Head of caudate nucleus (tissue), 42 donors: ENCODE results near the gene ABCA3.

Experiments used
- DNase-seq, 42 donors: peaks; one replicate each; pipeline versions ENCODE4 v3.0.0 to v3.0.0-alpha.2; 2020 to 2021; ENCODE audit warnings: mixed read lengths in 7 of 42
- intact Hi-C: fragments of 100-400 bp; cut with DNase I; formaldehyde crosslinking; loops from one replicate; pipeline ENCODE4 v1.15.0; 2022

ABCA3 gene

DNA sequence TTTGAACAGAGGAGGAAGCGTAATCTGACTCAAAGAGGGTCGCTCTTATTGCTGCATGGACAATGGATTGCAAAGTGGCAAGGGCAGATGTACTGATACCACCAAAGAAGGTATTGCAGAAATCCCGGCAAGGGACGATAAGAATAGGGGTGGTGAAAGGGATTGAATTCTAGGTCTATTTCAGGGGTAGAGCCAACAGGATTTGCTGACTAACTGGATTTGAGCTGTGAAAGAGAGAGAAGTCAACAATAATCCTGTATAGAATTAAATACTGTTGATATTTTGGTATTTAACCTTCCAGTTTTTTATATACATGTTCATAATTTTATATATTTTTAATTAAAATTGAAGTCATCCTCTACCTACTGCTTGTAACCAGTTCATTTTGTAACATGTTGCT is 19.4 kb upstream of the ABCA3 start:
- intact Hi-C loops, result no loop called here

DNA sequence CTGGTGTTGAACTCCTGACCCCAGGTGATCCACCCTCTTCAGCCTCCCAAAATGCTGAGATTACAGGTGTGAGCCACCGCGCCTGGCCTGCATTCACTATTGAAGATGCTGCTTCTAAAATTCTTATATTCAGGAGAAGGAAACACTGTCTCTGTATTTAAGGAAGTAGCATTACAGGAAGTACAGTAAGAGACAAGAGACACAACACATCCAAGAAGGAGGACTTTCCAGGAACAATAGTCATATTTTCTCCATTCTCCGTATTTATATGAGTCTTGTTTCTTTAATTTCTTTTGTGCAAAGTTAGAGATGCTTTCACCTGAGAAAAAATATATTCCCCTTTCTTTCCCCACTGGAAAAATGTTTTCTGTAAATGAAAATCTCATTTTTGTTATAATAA is 18.3 kb upstream of the ABCA3 start:
- DNase-seq, result no peak
- intact Hi-C loops, result no loop called here

More for the DNA sequence above, 19.4 kb upstream of the ABCA3 start:
- DNase-seq, result no peak

DNA sequence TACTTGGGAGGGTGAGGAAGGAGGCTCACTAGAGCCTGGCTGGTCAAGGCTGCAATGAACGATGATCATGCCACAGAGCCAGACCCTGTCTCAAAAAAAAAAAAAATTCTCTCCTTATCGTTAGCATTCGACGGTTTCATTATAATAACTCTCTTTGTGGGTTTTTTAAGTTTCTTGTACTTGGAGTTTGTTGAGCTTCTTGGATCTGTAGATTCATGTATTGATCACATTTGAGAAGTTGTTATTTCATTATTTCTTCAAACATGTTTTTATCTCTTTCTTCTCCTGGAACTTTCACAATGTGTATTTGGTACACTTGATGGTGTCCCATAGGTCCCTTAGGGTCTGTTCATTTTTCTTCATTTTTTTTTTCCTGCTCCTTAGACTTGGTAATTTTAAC is 16.8 kb upstream of the ABCA3 start:
- intact Hi-C loops, result no loop called here
- DNase-seq, result no peak

DNA sequence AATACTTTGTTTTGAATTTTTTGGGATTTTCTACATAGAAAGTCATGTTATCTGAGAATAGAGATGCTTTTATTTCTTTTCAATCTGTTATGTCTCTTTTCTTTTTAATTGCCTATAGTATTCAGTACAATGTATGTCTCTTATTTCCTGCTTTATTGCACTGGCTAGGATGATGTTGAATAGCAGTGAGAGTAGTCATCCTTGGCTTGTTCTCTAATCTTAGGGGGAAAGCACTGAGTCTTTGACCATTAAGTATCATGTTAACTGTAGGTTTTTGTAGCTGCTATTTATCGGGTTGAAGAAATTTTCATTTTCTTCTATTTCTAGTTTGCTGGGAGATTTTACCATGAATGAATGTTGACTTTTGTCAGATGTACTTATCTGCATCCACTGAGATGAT is 10.0 kb upstream of the ABCA3 start:
- intact Hi-C loops, result no loop called here
- no peak for DNase-seq

DNA sequence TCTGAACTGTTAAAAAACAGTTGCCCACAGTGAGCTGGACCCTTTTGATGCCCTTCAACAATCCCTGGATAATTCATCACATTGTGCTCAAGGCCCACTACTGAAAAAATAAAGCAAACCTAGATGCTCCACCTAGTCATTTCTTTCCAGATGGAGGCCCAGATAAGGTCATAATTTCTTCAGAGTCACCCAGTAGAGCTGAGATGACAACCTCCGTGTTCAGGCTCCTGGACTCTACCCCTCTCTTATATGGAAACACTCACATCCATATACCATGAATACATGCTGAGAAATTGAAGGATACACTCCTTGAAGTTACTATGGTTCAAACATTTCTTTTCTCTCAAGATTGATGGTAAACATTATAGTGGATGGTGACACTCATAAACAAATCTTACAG is 2.7 kb upstream of the ABCA3 start:
- intact Hi-C loops, result loop anchor here (5.0 kb wide), 2 partner anchors 84 to 159 kb away; partner anchors contain the start of gene CCNF
- DNase-seq, result no peak

DNA sequence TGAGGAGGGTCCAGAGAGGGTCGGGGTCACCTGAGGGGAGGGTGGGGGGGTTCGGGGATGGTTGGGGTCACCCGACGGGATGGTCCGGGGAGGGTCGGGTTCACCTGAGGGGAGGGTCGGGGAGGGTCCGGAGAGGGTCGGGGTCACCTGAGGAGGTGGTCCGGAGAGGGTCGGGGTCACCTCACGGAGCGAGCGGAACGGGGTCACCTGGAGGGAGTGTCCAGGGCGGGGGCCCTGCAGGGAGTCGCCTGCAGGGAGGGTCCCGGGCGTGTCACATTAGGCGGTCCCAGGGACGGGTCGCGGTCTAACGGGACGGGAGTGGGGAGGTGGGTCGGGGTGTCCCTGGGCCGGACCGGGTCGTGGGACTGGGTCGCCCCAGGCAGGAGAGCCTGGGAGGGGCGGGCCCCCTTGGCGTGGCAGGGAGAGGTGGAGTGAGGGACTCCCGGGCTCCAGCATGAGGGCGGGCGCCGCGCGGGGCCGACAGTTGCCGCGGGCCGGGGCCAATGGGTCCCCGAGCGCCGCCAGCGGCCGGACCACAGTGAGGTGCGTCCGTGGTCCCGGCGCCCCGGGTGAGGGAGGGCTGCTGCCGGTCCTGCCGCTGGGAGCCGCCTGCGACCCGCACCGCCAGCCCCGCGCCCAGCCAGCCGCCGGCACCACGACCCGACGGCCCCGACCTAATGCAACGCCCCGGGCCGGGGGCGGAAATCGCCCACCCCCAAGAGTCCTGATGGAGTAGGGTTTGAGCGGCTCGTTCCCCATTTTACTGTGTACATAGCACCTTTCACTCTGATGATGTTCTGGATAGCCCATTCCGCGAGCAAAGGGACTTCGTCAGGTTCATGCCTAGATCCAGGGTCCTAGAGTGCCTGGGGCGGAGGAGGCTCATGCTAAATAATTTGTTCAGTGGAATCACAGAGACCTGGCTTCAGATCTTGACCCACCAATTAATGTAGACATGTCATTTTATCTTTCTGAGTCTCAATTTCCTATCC is 1.2 kb upstream of the ABCA3 start:
- intact Hi-C loops, result loop anchor here (5.0 kb wide), 2 partner anchors 86 to 161 kb away; partner anchors contain the start of gene CCNF
- peak in 14 of 42 donors; percentile 7 to 53 (median 24) for DNase-seq

DNA sequence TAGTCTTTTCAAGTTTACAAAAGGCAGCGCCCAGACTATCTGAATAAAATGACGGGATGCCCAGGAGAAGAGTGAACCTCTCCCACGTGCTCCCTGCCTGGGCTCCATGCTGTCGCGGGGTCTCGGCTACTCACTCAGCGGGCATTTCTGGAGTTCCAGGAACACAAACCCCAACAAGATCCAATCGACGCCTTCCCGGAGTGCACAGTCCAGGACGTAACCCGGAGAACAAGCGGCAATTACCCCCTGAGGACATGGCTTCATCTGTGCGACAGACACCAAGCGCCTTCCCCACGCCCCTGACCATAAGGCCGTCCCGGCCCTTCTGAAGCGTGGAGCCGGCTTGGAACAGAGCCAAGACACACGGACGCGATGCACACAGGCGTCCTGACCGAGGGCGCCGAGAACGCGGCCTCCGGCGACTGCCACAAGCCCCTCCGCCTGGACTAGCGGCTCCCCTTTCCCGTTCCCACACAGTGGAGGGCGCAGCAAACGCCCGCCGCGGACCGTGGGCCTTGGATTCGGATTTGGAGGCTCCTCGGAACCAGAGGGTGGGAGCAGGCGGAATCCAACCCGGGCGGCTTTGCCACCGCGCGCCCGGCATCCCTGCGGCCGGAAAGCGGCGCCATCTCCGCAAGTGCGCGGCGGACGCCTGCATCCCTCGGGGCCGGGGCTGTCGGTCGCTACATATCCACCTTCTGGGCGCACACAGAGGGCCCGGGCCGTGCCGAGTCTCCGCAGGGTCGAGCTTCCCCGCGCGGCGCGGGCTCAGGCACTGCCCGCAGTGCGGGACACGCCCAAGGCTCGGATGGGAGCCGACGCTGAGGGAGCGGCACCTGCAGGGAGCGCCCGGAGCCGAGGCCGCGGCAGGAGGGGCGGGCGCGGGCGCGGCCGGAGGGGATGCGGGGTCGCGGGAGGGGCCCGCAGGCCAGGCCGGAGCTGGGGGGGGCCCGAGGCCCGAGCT is 725 bp downstream of the ABCA3 start:
- peak; percentile 16 to 85 (median 62) for DNase-seq
- intact Hi-C loops, result loop anchor here (5.0 kb wide), 2 partner anchors 87 to 162 kb away; partner anchors contain the start of gene CCNF

DNA sequence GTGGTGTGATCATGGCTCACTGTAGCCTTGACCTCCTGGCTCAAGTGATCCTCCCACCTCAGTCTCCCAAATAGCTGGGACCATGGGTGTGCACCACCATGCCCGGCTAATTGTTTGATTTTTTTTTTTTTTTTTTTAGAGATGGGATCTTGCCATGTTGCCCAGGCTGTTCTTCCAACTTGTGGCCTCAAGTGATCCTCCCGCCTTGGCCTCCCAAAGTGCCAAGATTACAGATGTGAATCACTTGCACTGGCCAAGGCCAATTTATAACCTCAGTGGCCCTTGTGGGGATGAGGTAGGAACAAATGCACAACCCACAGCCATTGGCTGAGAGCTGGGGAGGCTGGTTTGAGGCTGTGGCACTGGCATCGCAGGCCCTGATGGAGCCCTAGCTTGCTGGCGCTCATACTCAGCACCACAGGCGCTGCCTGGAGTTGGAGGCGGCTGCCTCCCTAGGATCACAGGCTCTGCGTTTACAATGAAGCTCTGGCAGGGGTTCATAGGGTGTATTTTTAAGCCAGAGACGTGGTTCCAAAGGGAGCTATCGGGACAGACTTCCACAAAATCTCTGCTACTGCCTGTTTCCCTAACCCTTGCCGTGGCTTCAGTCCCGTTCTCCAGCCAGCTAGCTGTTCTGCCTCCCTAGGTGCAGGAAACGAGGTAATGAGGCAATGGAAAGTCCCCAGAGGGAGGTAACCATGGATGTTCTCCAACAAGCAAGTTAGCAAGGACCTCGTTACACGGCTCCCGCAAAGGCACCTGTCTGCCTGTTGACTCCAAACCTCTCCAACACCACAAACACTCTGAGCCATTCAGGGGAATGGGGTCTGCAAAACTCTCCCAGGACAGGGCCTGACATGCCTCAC is 2.9 kb downstream of the ABCA3 start:
- intact Hi-C loops, result no loop called here
- no peak for DNase-seq

DNA sequence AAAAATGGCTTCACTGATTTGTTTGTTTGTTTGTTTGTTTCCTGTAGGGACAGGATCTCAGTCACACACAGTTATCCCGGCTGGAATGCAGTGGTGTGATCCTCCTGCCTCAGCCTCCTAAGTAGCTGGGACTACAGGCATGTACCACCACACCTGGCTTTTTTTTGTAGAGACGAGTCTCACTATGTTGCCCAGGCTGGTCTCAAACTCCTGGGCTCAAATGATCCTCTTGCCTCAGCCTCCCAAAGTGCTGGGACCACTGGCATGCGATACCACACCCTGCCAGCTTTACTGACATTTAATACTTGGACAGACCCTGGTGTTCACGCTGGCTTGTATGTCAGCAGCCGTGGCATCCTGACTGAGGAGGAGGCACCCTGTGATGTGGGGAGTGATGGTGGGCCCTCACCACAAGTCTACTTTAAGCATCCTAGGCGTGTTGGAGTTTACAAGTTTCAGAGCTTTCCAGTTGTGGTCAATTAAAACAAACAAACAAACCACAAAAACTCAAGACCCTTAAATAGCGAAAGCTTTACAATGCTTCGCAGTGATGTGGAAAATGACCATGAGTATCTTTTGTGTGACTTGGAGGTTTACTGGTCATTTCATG is 5.1 kb downstream of the ABCA3 start:
- intact Hi-C loops, result no loop called here
- DNase-seq, result no peak

DNA sequence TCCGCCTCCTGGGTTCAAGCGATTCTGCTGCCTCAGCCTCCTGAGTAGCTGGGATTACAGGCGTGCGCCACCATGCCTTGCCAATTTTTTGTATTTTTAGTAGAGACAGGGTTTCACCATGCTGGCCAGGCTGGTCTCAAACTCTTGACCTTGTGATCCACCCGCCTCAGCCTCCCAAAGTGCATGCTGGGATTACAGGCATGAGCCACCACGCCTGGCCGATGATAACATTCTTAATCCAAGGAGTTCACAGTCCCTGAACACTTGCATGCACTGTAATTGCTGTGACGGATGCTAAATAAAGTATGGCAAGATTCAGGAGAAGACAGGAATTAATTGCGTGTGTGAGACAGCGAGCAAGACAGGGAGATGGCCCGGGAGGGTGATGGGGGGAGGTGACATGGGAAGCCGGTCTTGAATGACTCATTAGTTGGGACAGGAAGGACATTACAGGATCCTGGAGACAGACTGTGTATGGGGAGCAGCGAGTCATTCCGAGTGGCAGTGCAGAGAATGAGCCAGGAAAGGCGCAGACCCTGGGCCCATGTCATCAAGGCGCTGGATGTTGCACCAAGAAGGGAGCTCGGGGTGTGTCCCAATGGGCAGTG is 6.7 kb downstream of the ABCA3 start:
- DNase-seq, result peak in 1 of 42 donors; percentile 15
- intact Hi-C loops, result no loop called here

DNA sequence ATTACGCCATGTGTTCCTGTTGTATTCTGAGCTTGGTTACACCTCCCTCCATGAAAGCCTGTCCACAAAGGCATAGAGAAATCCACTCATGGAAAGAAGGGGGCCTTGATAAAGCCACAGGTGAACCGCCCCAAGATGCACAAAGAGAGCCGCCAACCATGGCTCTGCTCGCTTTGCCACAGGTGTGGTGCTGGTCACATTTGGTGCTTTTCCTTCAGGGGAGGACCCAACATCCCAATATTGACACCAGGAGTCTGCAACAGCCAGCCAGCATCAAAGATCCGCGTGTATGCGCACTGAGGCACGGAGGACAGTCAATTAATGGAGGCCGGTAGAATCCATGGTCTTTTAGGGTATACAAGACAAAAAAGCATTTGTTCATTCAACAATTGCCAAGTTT is 7.3 kb downstream of the ABCA3 start:
- no peak for DNase-seq
- intact Hi-C loops, result no loop called here

DNA sequence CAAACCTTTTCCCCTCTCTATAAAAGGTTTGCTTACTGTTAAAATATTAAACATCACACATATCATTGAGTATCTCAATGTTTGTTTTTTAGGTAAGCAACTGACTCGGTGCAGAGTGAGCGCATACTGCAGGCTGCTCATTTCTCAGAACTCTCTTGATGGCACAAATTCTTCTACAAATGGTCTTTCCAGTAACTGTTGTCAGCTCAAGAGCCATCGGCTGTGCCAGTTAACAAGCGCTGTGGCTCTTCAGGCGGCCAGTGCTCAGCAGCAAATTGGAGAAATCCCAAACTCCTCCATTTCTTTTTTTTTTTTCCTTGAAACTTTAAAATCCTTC is 8.6 kb downstream of the ABCA3 start:
- DNase-seq, result no peak
- intact Hi-C loops, result no loop called here

DNA sequence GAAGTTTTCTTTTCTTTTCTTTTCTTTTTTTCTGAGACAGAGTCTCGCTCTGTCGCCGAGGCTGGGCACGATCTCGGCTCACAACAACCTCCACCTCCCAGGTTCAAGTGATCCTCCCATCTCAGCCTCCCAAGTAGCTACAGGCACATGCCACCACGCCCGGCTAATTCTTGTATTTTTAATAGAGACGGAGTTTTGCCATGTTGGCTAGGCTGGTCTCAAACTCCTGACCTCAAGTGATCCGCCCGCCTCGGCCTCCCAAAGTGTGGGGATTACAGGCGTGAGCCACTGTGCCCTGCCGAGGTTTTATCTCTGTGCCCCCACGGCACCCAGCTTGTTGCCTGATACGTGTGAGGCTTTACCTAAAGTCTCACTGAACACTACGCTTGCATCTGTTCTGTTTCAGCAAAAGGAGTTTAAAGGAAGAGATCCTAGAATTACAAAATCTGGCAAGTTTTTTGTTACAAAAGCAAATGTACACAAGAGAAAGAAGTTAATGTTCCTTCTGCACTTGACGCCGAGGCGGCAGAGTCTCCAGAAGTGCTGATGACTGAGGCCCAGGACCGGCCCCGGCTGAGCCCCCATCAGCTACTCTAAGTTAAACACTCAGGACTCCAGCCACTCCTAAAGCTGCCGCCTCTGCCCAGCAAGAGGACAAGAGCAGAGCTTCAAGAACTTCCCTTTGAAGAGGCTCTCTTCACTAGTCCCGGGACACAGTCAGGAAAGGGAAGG is 9.2 kb downstream of the ABCA3 start:
- intact Hi-C loops, result no loop called here
- peak in 2 of 42 donors; percentile 1 to 12 for DNase-seq

DNA sequence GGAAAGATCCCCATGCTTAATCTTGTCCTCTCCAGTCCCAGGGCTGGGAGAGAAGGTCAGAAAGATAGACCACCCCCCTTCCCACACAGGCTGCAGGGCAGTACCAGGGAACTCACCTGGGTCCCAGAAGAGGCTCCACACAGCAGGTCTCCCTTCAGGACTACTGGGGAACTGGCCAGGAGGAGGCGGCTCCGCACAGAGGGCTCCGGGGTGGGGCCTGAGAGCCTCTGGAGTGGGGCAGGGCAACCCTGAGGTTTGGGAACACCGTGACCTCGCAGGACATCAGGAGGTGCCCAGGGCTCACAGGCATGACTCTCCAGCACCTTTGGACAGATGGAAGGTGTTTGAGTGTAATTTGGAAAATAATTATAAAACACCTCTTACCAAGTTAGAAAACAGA is 11.0 kb downstream of the ABCA3 start:
- DNase-seq, result peak in 1 of 42 donors; percentile 3
- intact Hi-C loops, result no loop called here

DNA sequence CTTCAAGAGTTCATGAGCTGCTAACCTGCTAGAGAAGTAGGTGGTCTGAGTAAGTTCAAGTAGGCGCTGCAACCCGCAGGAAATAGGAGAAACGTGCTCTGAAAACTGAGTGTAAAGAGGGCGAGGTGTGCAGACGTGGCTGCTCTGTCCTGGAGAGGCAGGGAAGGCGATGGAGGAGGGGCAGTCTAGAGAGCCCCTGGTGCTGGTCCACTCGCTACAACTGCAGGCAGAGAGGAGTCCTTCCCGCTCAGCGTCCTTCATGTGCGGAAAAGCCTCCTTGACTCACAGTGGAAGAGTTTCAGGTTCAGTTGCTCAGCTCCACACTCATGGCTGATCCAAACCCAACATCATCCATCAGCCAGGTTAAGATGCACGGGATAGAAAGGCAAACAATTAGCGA is 12.1 kb downstream of the ABCA3 start:
- DNase-seq, result peak in 1 of 42 donors; percentile 4
- intact Hi-C loops, result no loop called here

DNA sequence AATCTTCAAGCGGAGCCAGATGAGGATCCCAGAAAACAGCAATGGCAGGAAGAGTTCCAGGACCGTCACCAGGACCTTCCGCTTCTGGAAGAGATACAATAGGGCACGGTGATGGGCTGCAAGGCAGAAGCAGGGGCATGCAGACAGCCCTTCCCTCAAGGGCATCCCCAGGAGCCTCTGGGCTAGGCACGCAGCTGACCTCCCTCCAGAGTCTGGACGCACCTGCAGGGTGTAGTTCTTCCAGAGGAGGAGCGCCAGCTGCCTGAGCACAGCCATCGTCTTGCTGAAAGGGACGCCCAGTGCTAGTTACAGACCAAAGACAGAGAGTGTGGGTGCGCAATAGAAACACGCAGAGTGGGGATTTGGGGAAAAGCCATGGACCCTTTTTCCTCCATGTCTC is 14.3 kb downstream of the ABCA3 start:
- intact Hi-C loops, result no loop called here

DNA sequence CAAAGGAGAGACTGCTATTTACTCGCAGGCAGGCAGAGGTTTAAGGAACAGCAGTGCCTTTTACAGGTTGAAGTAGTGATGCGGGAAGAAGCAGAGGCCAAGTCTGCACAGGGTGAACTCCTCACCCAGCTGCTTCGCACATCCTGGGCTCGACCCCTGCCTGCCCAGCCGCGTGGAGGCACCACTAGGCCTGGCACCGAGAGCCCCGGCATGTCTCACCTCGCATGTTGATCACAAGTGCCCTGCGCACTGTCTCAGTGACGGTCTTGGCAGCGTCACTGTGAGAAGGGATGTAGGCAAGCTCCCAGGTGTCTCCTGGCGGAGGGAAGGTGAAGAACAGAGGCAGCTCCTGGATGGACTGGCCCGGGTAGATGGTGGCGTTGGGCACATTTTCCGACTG is 14.7 kb downstream of the ABCA3 start:
- no peak for DNase-seq
- intact Hi-C loops, result no loop called here

More for the DNA sequence above, 14.3 kb downstream of the ABCA3 start:
- DNase-seq, result peak in 1 of 42 donors; percentile 4
